Liver (tissue), 9 donors: ENCODE measurements around the gene SCAF1. TPM values are rescaled to one million over a fixed set of nuclear protein-coding genes. Genes with fewer than 3 reads are reported as not detected.

Source experiments
- DNase-seq: peaks from one replicate; pipeline ENCODE4 v3.0.0-alpha.2; 2017; ENCODE audit warnings: low spot score
- H3K27ac ChIP-seq, 2 donors: one replicate each; pipeline ENCODE4 v1.7.0; 2013; ENCODE audit warnings: inconsistent platforms in 2 of 2, low read length in 2 of 2, control low read depth in 1 of 2, low read depth in 1 of 2, mild to moderate bottlenecking in 1 of 2
- H3K27me3 ChIP-seq, 4 donors: one replicate each; pipeline versions ENCODE4 v1.6.1 to v1.7.0; 2013; ENCODE audit warnings: low read length in 3 of 4, inconsistent platforms in 1 of 4, mild to moderate bottlenecking in 1 of 4, moderate library complexity in 1 of 4; ENCODE audit not compliant: control insufficient read depth in 4 of 4, insufficient read depth in 4 of 4
- H3K36me3 ChIP-seq, 4 donors: one replicate each; pipeline versions ENCODE4 v1.6.1 to v1.7.0; 2013; ENCODE audit warnings: low read length in 3 of 4, mild to moderate bottlenecking in 3 of 4, low read depth in 1 of 4, moderate library complexity in 1 of 4; ENCODE audit not compliant: control insufficient read depth in 4 of 4, insufficient read depth in 3 of 4
- H3K4me1 ChIP-seq, 4 donors: one replicate each; pipeline versions ENCODE4 v1.6.1 to v1.7.0; 2013; ENCODE audit warnings: low read length in 3 of 4, mild to moderate bottlenecking in 3 of 4, moderate library complexity in 1 of 4; ENCODE audit not compliant: control insufficient read depth in 4 of 4, insufficient read depth in 4 of 4
- H3K4me3 ChIP-seq, 3 donors: one replicate each; pipeline versions ENCODE4 v1.6.1 to v1.7.0; 2013; ENCODE audit warnings: low read length in 3 of 3, control low read depth in 1 of 3, low read depth in 1 of 3, mild to moderate bottlenecking in 1 of 3
- H3K9ac ChIP-seq, 2 donors: one replicate each; pipeline ENCODE4 v1.7.0; 2013; ENCODE audit warnings: low read length in 2 of 2, mild to moderate bottlenecking in 2 of 2, moderate library complexity in 2 of 2, control low read depth in 1 of 2, low read depth in 1 of 2
- H3K9me3 ChIP-seq, 4 donors: one replicate each; pipeline versions ENCODE4 v1.6.1 to v1.7.0; 2013; ENCODE audit warnings: low read length in 3 of 4; ENCODE audit not compliant: control insufficient read depth in 4 of 4
- EGR1 ChIP-seq, 2 donors: IDR thresholded peaks; 2 replicates each; pipeline ENCODE4 v1.6.1; 2016 to 2018; ENCODE audit warnings: antibody characterized with exemption in 2 of 2, low read depth in 2 of 2
- FOXA1 ChIP-seq: IDR thresholded peaks from 2 replicates; pipeline ENCODE4 v1.6.1; 2016; ENCODE audit warnings: antibody characterized with exemption
- FOXA2 ChIP-seq: IDR thresholded peaks from 2 replicates; pipeline ENCODE4 v1.6.1; 2016; ENCODE audit warnings: antibody characterized with exemption
- GABPA ChIP-seq, 2 donors: IDR thresholded peaks in 1 of 2; conservative IDR thresholded peaks in 1 of 2; 2 replicates each; pipeline ENCODE4 v1.6.1; 2016; ENCODE audit warnings: antibody characterized with exemption in 2 of 2, mild to moderate bottlenecking in 1 of 2, moderate library complexity in 1 of 2
- HNF4A ChIP-seq, 2 donors: conservative IDR thresholded peaks; 2 replicates each; pipeline ENCODE4 v1.6.1; 2016; ENCODE audit warnings: antibody characterized with exemption in 2 of 2, mild to moderate bottlenecking in 2 of 2
- HNF4G ChIP-seq: IDR thresholded peaks from 2 replicates; pipeline ENCODE4 v1.6.1; 2016; ENCODE audit warnings: antibody characterized with exemption
- JUND ChIP-seq, 2 donors: IDR thresholded peaks; 2 replicates each; pipeline ENCODE4 v1.6.1; 2016; ENCODE audit warnings: antibody characterized with exemption in 2 of 2
- NR2F2 ChIP-seq: IDR thresholded peaks from 2 replicates; pipeline ENCODE4 v1.6.1; 2016; ENCODE audit warnings: antibody characterized with exemption
- RAD21 ChIP-seq, 2 donors: IDR thresholded peaks; 2 replicates each; pipeline ENCODE4 v1.6.1; 2016; ENCODE audit warnings: antibody characterized with exemption in 2 of 2, mild to moderate bottlenecking in 2 of 2
- RXRA ChIP-seq, 2 donors: IDR thresholded peaks; 2 replicates each; pipeline ENCODE4 v1.6.1; 2017 to 2018; ENCODE audit warnings: antibody characterized with exemption in 2 of 2, mild to moderate bottlenecking in 1 of 2
- SP1 ChIP-seq: IDR thresholded peaks from 2 replicates; pipeline ENCODE4 v1.6.1; 2018; ENCODE audit warnings: antibody characterized with exemption, mild to moderate bottlenecking
- TAF1 ChIP-seq: conservative IDR thresholded peaks from 2 replicates; pipeline ENCODE4 v1.6.1; 2016; ENCODE audit warnings: antibody characterized with exemption, mild to moderate bottlenecking
- YY1 ChIP-seq: IDR thresholded peaks from 2 replicates; pipeline ENCODE4 v1.6.1; 2016; ENCODE audit warnings: antibody characterized with exemption, mild to moderate bottlenecking
- WGBS: extraction: QIAGEN DNeasy Blood & Tissue Kit; methylation state at CpG from one replicate; pipeline ENCODE4 v1.1.7; 2013; 5-methylcytosine and 5-hydroxymethylcytosine counted together
- polyA plus RNA-seq, 2 donors: library from polyadenylated mRNA; stranded (reverse) in 1 of 2; unstranded in 1 of 2; fragments of 200-250 nt in 1 of 2; fragments of >200 nt in 1 of 2; fragmentation: Nextera tagmentation in 1 of 2; extraction: Ambion mirVana in 1 of 2; gene quantifications; one replicate each; pipeline versions ENCODE4 v1.2.1 to v1.2.3, GENCODE V29; 2013 to 2015
- total RNA-seq, 2 donors: library from RNA; depleted of rRNA; stranded (reverse); fragments of >200 nt; gene quantifications; one replicate each; pipeline ENCODE4 v1.2.3, GENCODE V29; 2014
- TF ChIP-seq, protein P1 (sequence below): IDR thresholded peaks from 2 replicates; pipeline ENCODE4 v1.6.1; 2016; ENCODE audit warnings: antibody characterized with exemption
- TF ChIP-seq, protein P2 (sequence below): IDR thresholded peaks from 2 replicates; pipeline ENCODE4 v1.6.1; 2016; ENCODE audit warnings: antibody characterized with exemption
- TF ChIP-seq, protein P3 (sequence below): fragments of 150-350 bp; IDR thresholded peaks from 2 replicates; pipeline ENCODE4 v1.5.1; 2017; ENCODE audit warnings: improper control_type of control experiment, low read depth, low read length; ENCODE audit not compliant: missing input control
- TF ChIP-seq, protein P4 (sequence below): IDR thresholded peaks from 2 replicates; pipeline ENCODE4 v1.6.1; 2016; ENCODE audit warnings: antibody characterized with exemption, mild to moderate bottlenecking
- TF ChIP-seq, protein P5 (sequence below): IDR thresholded peaks from 2 replicates; pipeline ENCODE4 v1.6.1; 2016; ENCODE audit warnings: antibody characterized with exemption
- donor health status: healthy.
- donor health status: healthy.
- donor health status: healthy.
- donor health status: healthy.
- donor health status: healthy.

The SCAF1 gene
- total and polyA plus RNA-seq, 4 donors: 4.6 to 17.6 (median 9.9) TPM

DNA sequence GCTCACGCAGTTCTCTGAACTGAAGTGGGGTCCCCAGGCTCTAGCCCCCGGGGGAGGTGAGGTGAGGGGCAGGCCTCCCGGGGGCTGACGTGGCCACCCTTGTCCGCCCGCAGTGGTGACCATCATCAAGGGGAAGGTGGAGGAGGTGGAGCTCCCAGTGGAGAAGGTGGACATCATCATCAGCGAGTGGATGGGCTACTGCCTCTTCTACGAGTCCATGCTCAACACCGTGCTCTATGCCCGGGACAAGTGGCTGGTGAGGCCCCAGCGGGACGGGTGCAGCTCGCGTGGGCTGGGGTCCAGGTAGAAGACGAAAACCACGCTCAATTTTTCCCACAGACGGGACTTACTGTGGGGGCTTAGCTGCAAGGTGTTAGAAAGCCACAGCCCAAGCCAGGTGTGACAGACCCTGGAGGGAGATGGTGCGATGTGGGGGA is 41.8 kb downstream of the SCAF1 start:
- peaks cover 6 to 49% (median 16%) of the 10 kb centered on the region in 4 donors for H3K36me3 ChIP-seq
- no peak for DNase-seq
- no peak overlapping the region for H3K4me3 ChIP-seq
- no peak overlapping the region for H3K9ac ChIP-seq
- peaks cover 2 to 30% (median 15%) of the 10 kb centered on the region in 4 donors for H3K4me1 ChIP-seq
- no peak overlapping the region for H3K27ac ChIP-seq
- H3K9me3 ChIP-seq: no peaks in the 10 kb centered on the region
- 96% methylated on average over 18 of the region's 18 CpGs for WGBS
- TF ChIP-seq RXRA (IDR thresholded peaks at IDR 0.05) (no peak), HNF4A (conservative IDR thresholded peaks at IDR 0.05) (no peak), NR2F2 (no peak), TAF1 (no peak), FOXA2 (no peak), SP1 (no peak), EGR1 (IDR thresholded peaks at IDR 0.05; ENCODE audit: low read depth in 2 of 2) (no peak), FOXA1 (no peak), YY1 (no peak), GABPA (IDR thresholded peaks at IDR 0.05 in 1 of 2, conservative IDR thresholded peaks at IDR 0.05 in 1 of 2) (no peak), JUND (IDR thresholded peaks at IDR 0.05) (no peak), HNF4G (no peak), RAD21 (IDR thresholded peaks at IDR 0.05) (no peak)
- TF ChIP-seq, protein P1, sequence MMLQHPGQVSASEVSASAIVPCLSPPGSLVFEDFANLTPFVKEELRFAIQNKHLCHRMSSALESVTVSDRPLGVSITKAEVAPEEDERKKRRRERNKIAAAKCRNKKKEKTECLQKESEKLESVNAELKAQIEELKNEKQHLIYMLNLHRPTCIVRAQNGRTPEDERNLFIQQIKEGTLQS: no peak
- TF ChIP-seq, protein P2, sequence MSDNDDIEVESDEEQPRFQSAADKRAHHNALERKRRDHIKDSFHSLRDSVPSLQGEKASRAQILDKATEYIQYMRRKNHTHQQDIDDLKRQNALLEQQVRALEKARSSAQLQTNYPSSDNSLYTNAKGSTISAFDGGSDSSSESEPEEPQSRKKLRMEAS: no peak
- TF ChIP-seq, protein P3, sequence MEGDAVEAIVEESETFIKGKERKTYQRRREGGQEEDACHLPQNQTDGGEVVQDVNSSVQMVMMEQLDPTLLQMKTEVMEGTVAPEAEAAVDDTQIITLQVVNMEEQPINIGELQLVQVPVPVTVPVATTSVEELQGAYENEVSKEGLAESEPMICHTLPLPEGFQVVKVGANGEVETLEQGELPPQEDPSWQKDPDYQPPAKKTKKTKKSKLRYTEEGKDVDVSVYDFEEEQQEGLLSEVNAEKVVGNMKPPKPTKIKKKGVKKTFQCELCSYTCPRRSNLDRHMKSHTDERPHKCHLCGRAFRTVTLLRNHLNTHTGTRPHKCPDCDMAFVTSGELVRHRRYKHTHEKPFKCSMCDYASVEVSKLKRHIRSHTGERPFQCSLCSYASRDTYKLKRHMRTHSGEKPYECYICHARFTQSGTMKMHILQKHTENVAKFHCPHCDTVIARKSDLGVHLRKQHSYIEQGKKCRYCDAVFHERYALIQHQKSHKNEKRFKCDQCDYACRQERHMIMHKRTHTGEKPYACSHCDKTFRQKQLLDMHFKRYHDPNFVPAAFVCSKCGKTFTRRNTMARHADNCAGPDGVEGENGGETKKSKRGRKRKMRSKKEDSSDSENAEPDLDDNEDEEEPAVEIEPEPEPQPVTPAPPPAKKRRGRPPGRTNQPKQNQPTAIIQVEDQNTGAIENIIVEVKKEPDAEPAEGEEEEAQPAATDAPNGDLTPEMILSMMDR: no peak
- TF ChIP-seq, protein P4, sequence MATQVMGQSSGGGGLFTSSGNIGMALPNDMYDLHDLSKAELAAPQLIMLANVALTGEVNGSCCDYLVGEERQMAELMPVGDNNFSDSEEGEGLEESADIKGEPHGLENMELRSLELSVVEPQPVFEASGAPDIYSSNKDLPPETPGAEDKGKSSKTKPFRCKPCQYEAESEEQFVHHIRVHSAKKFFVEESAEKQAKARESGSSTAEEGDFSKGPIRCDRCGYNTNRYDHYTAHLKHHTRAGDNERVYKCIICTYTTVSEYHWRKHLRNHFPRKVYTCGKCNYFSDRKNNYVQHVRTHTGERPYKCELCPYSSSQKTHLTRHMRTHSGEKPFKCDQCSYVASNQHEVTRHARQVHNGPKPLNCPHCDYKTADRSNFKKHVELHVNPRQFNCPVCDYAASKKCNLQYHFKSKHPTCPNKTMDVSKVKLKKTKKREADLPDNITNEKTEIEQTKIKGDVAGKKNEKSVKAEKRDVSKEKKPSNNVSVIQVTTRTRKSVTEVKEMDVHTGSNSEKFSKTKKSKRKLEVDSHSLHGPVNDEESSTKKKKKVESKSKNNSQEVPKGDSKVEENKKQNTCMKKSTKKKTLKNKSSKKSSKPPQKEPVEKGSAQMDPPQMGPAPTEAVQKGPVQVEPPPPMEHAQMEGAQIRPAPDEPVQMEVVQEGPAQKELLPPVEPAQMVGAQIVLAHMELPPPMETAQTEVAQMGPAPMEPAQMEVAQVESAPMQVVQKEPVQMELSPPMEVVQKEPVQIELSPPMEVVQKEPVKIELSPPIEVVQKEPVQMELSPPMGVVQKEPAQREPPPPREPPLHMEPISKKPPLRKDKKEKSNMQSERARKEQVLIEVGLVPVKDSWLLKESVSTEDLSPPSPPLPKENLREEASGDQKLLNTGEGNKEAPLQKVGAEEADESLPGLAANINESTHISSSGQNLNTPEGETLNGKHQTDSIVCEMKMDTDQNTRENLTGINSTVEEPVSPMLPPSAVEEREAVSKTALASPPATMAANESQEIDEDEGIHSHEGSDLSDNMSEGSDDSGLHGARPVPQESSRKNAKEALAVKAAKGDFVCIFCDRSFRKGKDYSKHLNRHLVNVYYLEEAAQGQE: no peak
- TF ChIP-seq, protein P5, sequence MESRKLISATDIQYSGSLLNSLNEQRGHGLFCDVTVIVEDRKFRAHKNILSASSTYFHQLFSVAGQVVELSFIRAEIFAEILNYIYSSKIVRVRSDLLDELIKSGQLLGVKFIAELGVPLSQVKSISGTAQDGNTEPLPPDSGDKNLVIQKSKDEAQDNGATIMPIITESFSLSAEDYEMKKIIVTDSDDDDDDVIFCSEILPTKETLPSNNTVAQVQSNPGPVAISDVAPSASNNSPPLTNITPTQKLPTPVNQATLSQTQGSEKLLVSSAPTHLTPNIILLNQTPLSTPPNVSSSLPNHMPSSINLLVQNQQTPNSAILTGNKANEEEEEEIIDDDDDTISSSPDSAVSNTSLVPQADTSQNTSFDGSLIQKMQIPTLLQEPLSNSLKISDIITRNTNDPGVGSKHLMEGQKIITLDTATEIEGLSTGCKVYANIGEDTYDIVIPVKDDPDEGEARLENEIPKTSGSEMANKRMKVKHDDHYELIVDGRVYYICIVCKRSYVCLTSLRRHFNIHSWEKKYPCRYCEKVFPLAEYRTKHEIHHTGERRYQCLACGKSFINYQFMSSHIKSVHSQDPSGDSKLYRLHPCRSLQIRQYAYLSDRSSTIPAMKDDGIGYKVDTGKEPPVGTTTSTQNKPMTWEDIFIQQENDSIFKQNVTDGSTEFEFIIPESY: no peak
- H3K27me3 ChIP-seq: no peaks in the 10 kb centered on the region
